HCT116 (cell line): ENCODE results near the gene NFATC1.

Experiments
- CEBPB ChIP-seq: IDR thresholded peaks from 2 replicates; pipeline ENCODE4 v1.6.1; 2012; ENCODE audit warnings: low read depth
- ZNF274 ChIP-seq: fragments of 200-500 bp; sonication (Bioruptor generic); IDR thresholded peaks from 2 replicates; pipeline ENCODE4 v1.6.1; 2014; ENCODE audit warnings: mild to moderate bottlenecking, low read depth, low read length, inconsistent platforms
- TF ChIP-seq, protein P1 (sequence below), 3 experiments: fragments of 200-600 bp in 1 of 3; sonication (generic) in 1 of 3; IDR thresholded peaks in 2 of 3; conservative IDR thresholded peaks in 1 of 3; 2 replicates each; pipeline ENCODE4 v1.5.1; 2012 to 2017; ENCODE audit warnings: low read depth in 2 of 3, low read length in 2 of 3, antibody characterized with exemption in 1 of 3, borderline replicate concordance in 1 of 3, control low read depth in 1 of 3, mild to moderate bottlenecking in 1 of 3, mixed read lengths in 1 of 3, mixed run types in 1 of 3, moderate library complexity in 1 of 3; ENCODE audit not compliant: insufficient read depth in 1 of 3

DNA sequence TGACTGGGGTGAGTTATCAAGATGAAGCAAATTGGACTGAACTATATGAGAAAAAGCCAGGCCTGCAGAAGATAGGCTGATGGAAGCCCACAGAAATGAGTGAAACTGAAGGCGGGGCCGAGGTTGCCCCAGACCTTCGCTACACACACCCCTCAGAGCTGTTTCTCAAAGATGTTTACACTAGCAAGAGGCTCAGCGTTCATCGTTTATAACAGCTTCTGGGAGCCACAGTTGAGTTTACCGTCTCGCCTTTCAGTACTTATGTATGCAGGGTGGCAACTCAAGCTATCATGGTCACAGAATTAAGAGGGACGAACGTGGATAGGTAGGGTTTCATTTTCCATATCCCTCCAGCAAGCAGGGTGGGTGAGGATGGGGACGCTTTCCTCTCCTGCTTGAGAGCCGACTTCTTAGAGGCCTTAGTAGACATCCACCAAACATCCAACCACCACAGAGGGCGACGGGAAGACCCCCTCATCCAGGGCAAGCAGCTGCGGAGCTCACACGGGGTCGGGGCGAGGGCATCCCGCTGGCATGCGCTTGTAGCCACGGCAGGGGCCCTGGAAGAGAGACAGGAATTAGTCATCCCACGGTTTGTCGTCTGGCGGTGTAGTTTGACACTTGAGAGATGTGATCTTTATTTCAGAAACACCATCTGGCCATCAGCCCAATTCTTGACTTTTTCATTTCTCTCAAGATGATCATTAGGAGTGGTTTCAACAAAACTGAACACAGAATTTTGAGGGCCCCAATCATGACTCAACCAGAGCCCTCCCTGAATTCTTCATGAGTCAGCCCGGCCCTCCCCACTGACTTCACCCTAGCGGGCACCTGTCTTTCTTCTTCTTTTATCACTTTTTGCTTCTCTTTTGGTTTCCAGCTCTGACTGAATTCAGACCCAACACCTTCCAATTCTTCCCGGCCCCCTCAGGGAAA is 174.8 kb downstream of the NFATC1 start:
- no peak for TF ChIP-seq ZNF274
- TF ChIP-seq, protein P1, sequence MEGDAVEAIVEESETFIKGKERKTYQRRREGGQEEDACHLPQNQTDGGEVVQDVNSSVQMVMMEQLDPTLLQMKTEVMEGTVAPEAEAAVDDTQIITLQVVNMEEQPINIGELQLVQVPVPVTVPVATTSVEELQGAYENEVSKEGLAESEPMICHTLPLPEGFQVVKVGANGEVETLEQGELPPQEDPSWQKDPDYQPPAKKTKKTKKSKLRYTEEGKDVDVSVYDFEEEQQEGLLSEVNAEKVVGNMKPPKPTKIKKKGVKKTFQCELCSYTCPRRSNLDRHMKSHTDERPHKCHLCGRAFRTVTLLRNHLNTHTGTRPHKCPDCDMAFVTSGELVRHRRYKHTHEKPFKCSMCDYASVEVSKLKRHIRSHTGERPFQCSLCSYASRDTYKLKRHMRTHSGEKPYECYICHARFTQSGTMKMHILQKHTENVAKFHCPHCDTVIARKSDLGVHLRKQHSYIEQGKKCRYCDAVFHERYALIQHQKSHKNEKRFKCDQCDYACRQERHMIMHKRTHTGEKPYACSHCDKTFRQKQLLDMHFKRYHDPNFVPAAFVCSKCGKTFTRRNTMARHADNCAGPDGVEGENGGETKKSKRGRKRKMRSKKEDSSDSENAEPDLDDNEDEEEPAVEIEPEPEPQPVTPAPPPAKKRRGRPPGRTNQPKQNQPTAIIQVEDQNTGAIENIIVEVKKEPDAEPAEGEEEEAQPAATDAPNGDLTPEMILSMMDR (IDR thresholded peaks at IDR 0.05 in 2 of 3, conservative IDR thresholded peaks at IDR 0.05 in 1 of 3; ENCODE audit: borderline replicate concordance in 1 of 3, insufficient read depth in 1 of 3, low read depth in 2 of 3, low read length in 2 of 3) = no peak
- TF ChIP-seq CEBPB = no peak
